ENCODE data around the gene PAK3.

Gene PAK3

DNA sequence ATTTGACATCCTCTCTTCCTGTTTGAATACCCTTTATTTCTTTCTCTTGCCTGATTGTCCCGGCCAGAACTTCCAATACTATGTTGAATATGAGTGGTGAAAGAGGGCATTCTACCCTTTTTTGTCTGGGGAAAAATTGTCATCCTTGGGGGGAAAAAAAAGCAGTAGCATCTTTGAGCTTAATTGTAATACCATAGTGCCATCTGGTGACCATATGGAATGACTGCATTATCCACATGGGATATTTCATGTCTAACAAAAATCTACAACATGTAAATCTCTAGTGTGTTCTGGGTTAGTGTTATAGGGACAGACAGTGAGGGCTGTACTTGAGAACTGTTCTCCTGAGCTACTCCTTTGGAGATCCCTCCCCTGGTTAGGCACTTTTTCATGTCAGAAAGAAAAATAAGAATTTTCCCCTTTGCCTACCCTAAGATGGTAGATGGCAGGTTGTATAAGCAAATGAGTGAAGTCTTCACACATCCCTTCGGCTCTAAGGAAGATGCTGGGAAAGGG is 148.3 kb downstream of the PAK3 start:
- FAIRE-seq (peak; percentile 93), DNase-seq (ENCODE audit: insufficient read length, low spot score) (no peak)
- TF ChIP-seq CTCF (IDR thresholded peaks at IDR 0.05; ENCODE audit: insufficient read depth, missing control alignments): peak; percentile 57

GRCh38 chrX:111254896-111255693 is 159.1 kb downstream of the PAK3 start:
- no peak for FAIRE-seq
- TF ChIP-seq CTCF (IDR thresholded peaks at IDR 0.05; ENCODE audit: insufficient read depth, missing control alignments): no peak
- no peak for DNase-seq (ENCODE audit: insufficient read length, low spot score)

DNA sequence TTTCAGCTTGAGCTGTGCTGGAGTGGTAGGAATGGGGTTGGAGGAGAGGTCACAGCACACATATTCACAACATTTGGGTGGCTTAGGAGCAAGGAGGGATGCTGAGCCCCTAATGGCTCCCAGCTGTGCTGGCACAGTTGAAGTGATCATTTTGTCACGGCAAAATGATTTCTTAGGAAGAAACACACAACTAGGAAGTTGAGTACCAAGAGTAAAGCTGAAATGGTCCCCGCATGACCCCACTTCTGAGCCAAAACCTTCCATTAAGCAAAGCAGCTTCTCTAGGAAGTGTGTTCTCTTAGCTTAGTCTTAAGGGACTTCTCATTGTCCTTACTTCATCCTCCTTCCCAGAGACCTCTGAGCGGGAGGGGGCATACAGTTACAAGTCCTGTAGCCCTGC is 161.7 kb downstream of the PAK3 start:
- FAIRE-seq: no peak
- no peak for DNase-seq (ENCODE audit: insufficient read length, low spot score)
- TF ChIP-seq CTCF (IDR thresholded peaks at IDR 0.05; ENCODE audit: insufficient read depth, missing control alignments): no peak

GRCh38 chrX:111259559-111259958 is 163.6 kb downstream of the PAK3 start:
- DNase-seq (ENCODE audit: insufficient read length, low spot score) (no peak), FAIRE-seq (no peak)
- no peak for TF ChIP-seq CTCF (IDR thresholded peaks at IDR 0.05; ENCODE audit: insufficient read depth, missing control alignments)

DNA sequence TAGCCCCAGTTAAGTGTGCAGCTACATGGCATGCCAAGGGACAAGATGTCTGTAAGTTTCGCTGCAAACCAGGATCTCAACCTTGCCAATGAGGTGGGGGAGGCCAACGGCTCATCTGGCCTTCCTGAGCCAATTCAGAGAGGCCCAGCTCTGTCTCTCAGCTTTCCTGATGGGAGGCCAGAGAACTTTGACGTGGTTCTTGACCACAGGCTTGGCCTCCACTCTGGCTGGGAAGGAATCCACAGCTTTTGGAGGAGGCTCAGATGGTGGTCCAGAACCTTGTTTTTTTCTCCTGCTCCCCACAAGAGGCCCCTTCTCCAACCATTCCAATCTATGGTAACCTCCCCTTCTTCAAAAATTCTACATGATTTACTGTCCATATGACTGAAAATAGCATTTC is 164.5 kb downstream of the PAK3 start:
- TF ChIP-seq CTCF (IDR thresholded peaks at IDR 0.05; ENCODE audit: insufficient read depth, missing control alignments): no peak
- no peak for DNase-seq (ENCODE audit: insufficient read length, low spot score)
- FAIRE-seq: no peak

- DNase-seq (ENCODE audit: insufficient read length, low spot score) (no peak), FAIRE-seq (no peak)
- no peak for TF ChIP-seq CTCF (IDR thresholded peaks at IDR 0.05; ENCODE audit: insufficient read depth, missing control alignments)
Observed at GRCh38 chrX:111262086-111262485, 166.1 kb downstream of the PAK3 start.

- DNase-seq (ENCODE audit: insufficient read length, low spot score): no peak
- FAIRE-seq: no peak
- TF ChIP-seq CTCF (IDR thresholded peaks at IDR 0.05; ENCODE audit: insufficient read depth, missing control alignments): no peak
Observed at GRCh38 chrX:111264385-111264784, 168.4 kb downstream of the PAK3 start.
